Osteoblast (primary cell): ENCODE results near the gene NCAPD2. TPM values are rescaled to one million over a fixed set of nuclear protein-coding genes. Genes with fewer than 3 reads are reported as not detected.

ENCODE experiments used
- DNase-seq: peaks from one replicate; pipeline ENCODE4 v3.0.0; 2011; ENCODE audit warnings: low spot score, mixed read lengths; ENCODE audit not compliant: insufficient read length; ENCODE audit errors: missing footprints
- H2AFZ ChIP-seq: 2 replicates; pipeline ENCODE4 v1.6.0; 2011; ENCODE audit warnings: mild to moderate bottlenecking, low read length
- H3K27ac ChIP-seq: 2 replicates; pipeline ENCODE4 v1.5.1; 2011; ENCODE audit warnings: mild to moderate bottlenecking, low read depth, low read length, moderate library complexity
- H3K27me3 ChIP-seq: 2 replicates; pipeline ENCODE4 v1.6.0; 2012; ENCODE audit warnings: mild to moderate bottlenecking, control low read depth, inconsistent platforms, low read length, moderate library complexity; ENCODE audit not compliant: insufficient read depth
- H3K36me3 ChIP-seq: 2 replicates; pipeline ENCODE4 v1.5.1; 2011; ENCODE audit warnings: mild to moderate bottlenecking, low read length, control low read depth, moderate library complexity; ENCODE audit not compliant: insufficient read depth
- H3K4me1 ChIP-seq: 2 replicates; pipeline ENCODE4 v1.5.1; 2011; ENCODE audit warnings: mild to moderate bottlenecking, low read length, control low read depth, moderate library complexity; ENCODE audit not compliant: insufficient read depth
- H3K4me2 ChIP-seq: 2 replicates; pipeline ENCODE4 v1.6.0; 2011; ENCODE audit warnings: mild to moderate bottlenecking, low read length; ENCODE audit not compliant: insufficient read depth
- H3K4me3 ChIP-seq: fragments of 200-600 bp; sonication (generic); 3 replicates; pipeline ENCODE4 v1.5.1; 2012; ENCODE audit warnings: mild to moderate bottlenecking, low read length, inconsistent platforms; ENCODE audit not compliant: insufficient read depth
- H3K79me2 ChIP-seq: 2 replicates; pipeline ENCODE4 v1.6.0; 2012; ENCODE audit warnings: mild to moderate bottlenecking, low read length, control low read depth, inconsistent platforms; ENCODE audit not compliant: insufficient read depth
- H3K9me3 ChIP-seq: 2 replicates; pipeline ENCODE4 v1.5.1; 2011; ENCODE audit warnings: low read depth, low read length, control low read depth
- H4K20me1 ChIP-seq: 2 replicates; pipeline ENCODE4 v1.6.0; 2012; ENCODE audit warnings: mild to moderate bottlenecking, low read length, control low read depth; ENCODE audit not compliant: insufficient read depth
- total RNA-seq: library from RNA; depleted of rRNA; stranded (reverse); fragments of >200 nt; gene quantifications from 2 replicates; pipeline ENCODE4 v1.2.3, GENCODE V29; 2012
- TF ChIP-seq, protein P1 (sequence below): IDR thresholded peaks from 2 replicates; pipeline ENCODE4 v1.5.1; 2011; ENCODE audit warnings: mild to moderate bottlenecking, low read depth, low read length, moderate library complexity; ENCODE audit errors: extremely low read depth

NCAPD2 gene
- total RNA-seq, 1 donor: 21.0 TPM

DNA sequence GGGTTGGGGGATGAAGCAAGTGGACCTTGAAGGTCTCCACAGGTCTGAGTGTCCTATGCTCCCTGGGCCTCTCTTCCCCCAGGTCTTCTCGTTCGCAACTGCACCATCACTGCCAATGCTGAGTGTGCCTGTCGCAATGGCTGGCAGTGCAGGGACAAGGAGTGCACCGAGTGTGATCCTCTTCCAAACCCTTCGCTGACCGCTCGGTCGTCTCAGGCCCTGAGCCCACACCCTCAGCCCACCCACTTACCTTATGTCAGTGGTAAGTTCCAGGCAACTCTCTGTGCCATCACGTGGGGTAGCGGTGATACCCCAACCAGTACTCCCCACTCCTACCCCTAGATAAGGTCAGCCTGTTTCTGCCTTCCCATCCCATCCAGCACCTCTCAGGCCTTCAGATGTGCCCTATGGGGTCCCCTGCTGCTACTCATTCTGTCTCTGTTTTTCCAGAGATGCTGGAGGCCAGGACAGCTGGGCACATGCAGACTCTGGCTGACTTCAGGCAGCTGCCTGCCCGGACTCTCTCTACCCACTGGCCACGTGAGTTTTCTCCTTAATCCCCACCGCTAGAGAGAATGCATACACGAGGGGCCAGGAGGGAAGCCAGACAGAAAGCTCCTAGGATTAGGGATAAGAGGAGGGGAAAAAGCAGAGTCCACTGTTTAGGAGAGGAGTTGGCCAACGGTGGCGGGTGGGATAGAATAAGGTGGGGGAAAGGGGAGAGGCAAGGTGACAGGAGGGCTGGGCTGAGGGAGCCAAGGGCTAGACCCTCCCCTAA is 43.6 kb upstream of the NCAPD2 start:
- Histone ChIP-seq H3K9me3 (no peaks in the 10 kb centered on the region), H4K20me1 (no peaks in the 10 kb centered on the region), H3K79me2 (peaks cover 18% of the 10 kb centered on the region), H3K4me2 (peak overlapping the region; percentile 97), H3K4me3 (peak overlapping the region; percentile 97), H3K36me3 (peaks cover 33% of the 10 kb centered on the region), H3K27me3 (no peaks in the 10 kb centered on the region), H2AFZ (peak overlapping the region; percentile 96), H3K4me1 (peaks cover 29% of the 10 kb centered on the region), H3K27ac (peak overlapping the region; percentile 90)
- TF ChIP-seq, protein P1, sequence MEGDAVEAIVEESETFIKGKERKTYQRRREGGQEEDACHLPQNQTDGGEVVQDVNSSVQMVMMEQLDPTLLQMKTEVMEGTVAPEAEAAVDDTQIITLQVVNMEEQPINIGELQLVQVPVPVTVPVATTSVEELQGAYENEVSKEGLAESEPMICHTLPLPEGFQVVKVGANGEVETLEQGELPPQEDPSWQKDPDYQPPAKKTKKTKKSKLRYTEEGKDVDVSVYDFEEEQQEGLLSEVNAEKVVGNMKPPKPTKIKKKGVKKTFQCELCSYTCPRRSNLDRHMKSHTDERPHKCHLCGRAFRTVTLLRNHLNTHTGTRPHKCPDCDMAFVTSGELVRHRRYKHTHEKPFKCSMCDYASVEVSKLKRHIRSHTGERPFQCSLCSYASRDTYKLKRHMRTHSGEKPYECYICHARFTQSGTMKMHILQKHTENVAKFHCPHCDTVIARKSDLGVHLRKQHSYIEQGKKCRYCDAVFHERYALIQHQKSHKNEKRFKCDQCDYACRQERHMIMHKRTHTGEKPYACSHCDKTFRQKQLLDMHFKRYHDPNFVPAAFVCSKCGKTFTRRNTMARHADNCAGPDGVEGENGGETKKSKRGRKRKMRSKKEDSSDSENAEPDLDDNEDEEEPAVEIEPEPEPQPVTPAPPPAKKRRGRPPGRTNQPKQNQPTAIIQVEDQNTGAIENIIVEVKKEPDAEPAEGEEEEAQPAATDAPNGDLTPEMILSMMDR: no peak
- DNase-seq: no peak

DNA sequence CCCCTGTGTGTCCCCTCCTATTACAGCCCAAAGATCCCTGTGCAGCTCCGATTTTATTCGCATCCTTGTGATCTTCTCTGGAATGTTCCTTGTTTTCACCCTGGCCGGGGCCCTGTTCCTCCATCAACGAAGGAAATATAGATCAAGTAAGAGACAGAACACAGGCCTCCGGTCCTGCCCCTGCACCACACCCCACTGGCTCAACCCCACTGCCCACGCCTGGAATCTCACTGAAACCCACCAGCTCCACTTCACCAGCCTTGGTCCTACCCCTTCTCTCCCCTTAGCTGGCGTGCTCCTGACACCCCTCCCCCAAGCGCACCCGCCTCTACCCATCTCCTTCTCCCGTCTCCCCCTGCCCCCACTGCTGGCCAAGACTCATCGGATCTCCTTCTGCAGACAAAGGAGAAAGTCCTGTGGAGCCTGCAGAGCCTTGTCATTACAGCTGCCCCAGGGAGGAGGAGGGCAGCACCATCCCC is 43.0 kb upstream of the NCAPD2 start:
- Histone ChIP-seq H3K4me1 (peaks cover 29% of the 10 kb centered on the region), H3K27ac (peak overlapping the region; percentile 90), H2AFZ (peak overlapping the region; percentile 96), H4K20me1 (no peaks in the 10 kb centered on the region), H3K79me2 (peaks cover 18% of the 10 kb centered on the region), H3K9me3 (no peaks in the 10 kb centered on the region), H3K27me3 (no peaks in the 10 kb centered on the region), H3K36me3 (peaks cover 27% of the 10 kb centered on the region), H3K4me2 (peak overlapping the region; percentile 97), H3K4me3 (peak overlapping the region; percentile 97)
- peak; percentile 87 for DNase-seq
- TF ChIP-seq, protein P1: no peak

DNA sequence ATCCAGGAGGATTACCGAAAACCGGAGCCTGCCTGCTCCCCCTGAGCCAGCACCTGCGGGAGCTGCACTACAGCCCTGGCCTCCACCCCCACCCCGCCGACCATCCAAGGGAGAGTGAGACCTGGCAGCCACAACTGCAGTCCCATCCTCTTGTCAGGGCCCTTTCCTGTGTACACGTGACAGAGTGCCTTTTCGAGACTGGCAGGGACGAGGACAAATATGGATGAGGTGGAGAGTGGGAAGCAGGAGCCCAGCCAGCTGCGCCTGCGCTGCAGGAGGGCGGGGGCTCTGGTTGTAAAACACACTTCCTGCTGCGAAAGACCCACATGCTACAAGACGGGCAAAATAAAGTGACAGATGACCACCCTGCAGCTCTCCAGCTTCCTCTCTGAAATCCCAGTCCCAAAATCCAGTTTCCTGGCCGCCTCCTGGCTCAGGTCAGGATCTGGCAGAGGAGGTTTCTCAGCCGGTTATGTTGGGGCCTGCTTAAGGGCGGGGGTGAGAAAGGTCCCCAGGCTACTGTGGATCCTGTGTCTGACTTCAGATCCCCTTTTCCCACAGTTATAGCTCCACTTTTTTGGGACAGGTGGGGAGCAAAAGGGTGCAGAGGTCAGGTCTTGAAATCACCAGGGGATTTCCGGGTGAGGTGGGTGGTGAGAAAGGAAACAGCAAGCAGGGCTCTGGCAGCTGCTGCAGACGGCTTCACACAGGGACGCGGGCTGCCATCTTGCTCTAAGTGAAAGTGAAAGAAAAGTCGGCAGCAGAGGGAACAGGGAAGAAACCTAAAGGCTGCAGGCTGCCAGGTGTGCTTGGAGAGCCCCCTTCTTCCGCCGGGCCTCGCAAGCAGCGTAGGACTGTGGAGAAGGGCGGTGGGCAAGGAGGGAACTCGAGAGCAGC is 42.3 kb upstream of the NCAPD2 start, which contains the start of gene TAPBPL:
Gene TAPBPL (plus strand): TSS at position 695 of the 897 bp plus-strand sequence. CDS start 207 bp downstream, outside the sequence.
- Histone ChIP-seq H4K20me1 (no peaks in the 10 kb centered on the region), H3K27ac (peak within 1 kb of the TSS; percentile 90), H3K27me3 (no peaks in the 10 kb centered on the region), H3K4me2 (peak within 1 kb of the TSS; percentile 97), H3K4me3 (peak within 1 kb of the TSS; percentile 97), H3K79me2 (peaks cover 18% of the 10 kb centered on the region), H3K4me1 (peaks cover 29% of the 10 kb centered on the region), H3K36me3 (peaks cover 21% of the 10 kb centered on the region), H2AFZ (peak within 1 kb of the TSS; percentile 96), H3K9me3 (no peaks in the 10 kb centered on the region)
- peak; percentile 98 for DNase-seq
- TF ChIP-seq, protein P1: no peak
